Endothelial cell of umbilical vein (primary cell): Measurements from ENCODE around the gene CTAGE15.
"Not testable (repeated sequence)": the region's sequence is repeated elsewhere in the genome, so short reads cannot be mapped to it uniquely, and the experiment has no call there.

Experiments used
- POLR2AphosphoS5 ChIP-seq: IDR thresholded peaks from 2 replicates; pipeline ENCODE4 v1.6.1; 2012; ENCODE audit warnings: low read depth, mild to moderate bottlenecking, control low read depth, low read length, moderate library complexity; ENCODE audit not compliant: insufficient read depth
- TF ChIP-seq, protein P1 (sequence below): IDR thresholded peaks from 2 replicates; pipeline ENCODE4 v1.6.1; 2011; ENCODE audit not compliant: insufficient read depth, insufficient read length

DNA sequence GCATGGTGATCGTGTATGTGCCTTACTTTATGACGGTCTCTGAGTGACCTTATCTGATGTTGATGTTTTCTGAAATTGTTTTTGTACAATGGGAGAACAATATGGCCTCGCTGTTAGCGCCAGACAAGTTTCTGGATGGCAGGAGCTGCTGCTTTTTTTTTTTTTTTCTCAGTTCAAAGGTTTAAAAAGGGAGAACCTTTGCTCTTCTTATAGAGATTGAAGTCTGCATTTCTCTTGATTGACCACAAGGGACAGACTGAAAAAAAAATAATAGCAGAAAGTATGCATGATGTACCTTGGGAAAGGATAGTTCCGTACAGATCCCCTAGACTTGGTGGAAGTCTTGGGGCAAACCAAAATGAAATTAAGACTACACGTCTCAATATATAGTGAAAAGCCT, 43.9 kb downstream of the CTAGE15 start:
- TF ChIP-seq, protein P1, sequence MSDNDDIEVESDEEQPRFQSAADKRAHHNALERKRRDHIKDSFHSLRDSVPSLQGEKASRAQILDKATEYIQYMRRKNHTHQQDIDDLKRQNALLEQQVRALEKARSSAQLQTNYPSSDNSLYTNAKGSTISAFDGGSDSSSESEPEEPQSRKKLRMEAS, result not testable (repeated sequence)
- TF ChIP-seq POLR2AphosphoS5, result not testable (repeated sequence)
